ENCODE results near the gene MIF.

DNA sequence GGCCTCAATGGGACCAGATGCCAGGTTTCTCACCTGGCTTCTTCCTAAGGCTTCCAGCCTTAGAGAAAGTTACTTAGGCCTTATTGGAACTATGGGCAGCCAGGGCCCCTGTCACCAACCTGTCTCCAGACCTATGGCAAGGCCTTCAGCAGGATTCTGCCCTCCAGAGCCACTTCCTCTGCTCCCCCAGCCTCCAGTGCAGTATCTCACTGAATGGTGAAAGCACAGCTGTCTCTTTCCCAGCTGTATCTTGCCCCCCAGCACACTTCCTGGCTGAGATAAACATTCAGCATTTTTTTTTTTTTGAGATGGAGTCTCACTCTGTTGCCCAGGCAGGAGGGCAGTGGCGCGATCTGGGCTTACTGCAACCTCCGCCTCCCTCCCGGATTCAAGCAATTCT, 35.0 kb upstream of the MIF start:
- TF ChIP-seq, protein P1, sequence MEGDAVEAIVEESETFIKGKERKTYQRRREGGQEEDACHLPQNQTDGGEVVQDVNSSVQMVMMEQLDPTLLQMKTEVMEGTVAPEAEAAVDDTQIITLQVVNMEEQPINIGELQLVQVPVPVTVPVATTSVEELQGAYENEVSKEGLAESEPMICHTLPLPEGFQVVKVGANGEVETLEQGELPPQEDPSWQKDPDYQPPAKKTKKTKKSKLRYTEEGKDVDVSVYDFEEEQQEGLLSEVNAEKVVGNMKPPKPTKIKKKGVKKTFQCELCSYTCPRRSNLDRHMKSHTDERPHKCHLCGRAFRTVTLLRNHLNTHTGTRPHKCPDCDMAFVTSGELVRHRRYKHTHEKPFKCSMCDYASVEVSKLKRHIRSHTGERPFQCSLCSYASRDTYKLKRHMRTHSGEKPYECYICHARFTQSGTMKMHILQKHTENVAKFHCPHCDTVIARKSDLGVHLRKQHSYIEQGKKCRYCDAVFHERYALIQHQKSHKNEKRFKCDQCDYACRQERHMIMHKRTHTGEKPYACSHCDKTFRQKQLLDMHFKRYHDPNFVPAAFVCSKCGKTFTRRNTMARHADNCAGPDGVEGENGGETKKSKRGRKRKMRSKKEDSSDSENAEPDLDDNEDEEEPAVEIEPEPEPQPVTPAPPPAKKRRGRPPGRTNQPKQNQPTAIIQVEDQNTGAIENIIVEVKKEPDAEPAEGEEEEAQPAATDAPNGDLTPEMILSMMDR (IDR thresholded peaks at IDR 0.05), result no peak
- no peak for TF ChIP-seq POLR2A (IDR thresholded peaks at IDR 0.05)

All from right lobe of liver (tissue), 4 donors.